OCI-LY7 (cell line): ENCODE results near the gene KIAA1549.

Source experiments
- EZH2phosphoT487 ChIP-seq: fragments of 200-600 bp; sonication (generic); IDR thresholded peaks from 2 replicates; pipeline ENCODE4 v1.6.1; 2018; ENCODE audit warnings: low read depth, borderline replicate concordance, mild to moderate bottlenecking, mixed run types, antibody characterized with exemption, low read length, moderate library complexity, mixed read lengths
- TF ChIP-seq, protein P1 (sequence below): fragments of 200-600 bp; sonication (generic); conservative IDR thresholded peaks from 2 replicates; pipeline ENCODE4 v1.5.1; 2014; ENCODE audit warnings: mild to moderate bottlenecking, antibody characterized with exemption, low read length, moderate library complexity, mixed read lengths

- TF ChIP-seq, protein P1, sequence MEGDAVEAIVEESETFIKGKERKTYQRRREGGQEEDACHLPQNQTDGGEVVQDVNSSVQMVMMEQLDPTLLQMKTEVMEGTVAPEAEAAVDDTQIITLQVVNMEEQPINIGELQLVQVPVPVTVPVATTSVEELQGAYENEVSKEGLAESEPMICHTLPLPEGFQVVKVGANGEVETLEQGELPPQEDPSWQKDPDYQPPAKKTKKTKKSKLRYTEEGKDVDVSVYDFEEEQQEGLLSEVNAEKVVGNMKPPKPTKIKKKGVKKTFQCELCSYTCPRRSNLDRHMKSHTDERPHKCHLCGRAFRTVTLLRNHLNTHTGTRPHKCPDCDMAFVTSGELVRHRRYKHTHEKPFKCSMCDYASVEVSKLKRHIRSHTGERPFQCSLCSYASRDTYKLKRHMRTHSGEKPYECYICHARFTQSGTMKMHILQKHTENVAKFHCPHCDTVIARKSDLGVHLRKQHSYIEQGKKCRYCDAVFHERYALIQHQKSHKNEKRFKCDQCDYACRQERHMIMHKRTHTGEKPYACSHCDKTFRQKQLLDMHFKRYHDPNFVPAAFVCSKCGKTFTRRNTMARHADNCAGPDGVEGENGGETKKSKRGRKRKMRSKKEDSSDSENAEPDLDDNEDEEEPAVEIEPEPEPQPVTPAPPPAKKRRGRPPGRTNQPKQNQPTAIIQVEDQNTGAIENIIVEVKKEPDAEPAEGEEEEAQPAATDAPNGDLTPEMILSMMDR, result no peak
- TF ChIP-seq EZH2phosphoT487, result no peak
Observed at GRCh38 chr7:138962561-138963270, 18.5 kb downstream of the KIAA1549 start.
